GM18502 (cell line): ENCODE results near the gene TPCN2.

Experiments
- ATAC-seq: cut with Tn5 transposase; IDR thresholded peaks from one replicate; pipeline ENCODE4 v1.9.1; 2021; ENCODE audit warnings: mild to moderate bottlenecking; ENCODE audit not compliant: unreplicated experiment, poor library complexity

Gene TPCN2

DNA sequence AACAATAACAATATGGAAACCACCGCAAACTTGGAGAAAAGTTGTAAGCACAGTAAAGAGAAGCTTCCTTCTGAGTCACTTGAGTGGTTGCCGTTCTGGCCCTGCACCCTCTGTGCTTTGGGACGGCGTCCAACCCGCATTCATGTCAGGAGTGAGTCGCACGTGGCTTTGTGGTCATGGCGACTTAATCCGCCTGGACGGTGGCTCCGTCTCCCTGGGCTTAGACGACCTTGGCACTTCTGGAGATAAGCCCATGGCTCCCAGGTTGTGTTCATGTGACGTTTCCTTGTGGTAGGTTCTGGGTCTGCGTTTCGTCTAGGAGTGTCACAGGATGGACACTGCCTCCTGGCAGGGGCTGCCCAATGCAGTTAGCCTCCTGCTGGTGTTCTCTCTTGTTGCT is 40.5 kb downstream of the TPCN2 start:
- ATAC-seq = no peak

DNA sequence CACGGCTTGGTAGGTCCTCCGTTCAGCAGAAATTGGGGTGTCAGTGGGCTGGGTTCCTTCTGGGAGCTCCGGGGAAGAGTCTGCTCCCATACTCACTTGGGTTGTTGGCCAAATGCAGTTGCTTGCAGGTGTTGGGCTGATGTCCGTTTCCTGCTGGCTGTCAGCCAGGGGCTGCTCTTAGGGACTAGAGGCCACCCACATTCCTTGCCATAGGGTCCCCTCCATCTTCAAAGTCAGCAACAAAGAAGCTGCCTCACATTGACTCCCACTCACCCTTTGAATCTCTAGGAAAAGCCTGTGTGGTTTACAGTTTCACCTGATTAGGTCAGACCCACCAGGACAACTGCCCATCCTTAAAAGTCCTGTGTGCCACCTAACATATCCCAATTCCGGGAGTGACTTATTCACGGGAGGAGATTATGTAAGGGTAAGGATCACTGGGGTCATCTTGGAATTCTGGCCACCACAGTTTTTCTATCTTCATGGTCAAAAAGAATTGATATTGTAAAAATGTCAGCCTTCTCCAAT is 43.0 kb downstream of the TPCN2 start:
- no peak for ATAC-seq

DNA sequence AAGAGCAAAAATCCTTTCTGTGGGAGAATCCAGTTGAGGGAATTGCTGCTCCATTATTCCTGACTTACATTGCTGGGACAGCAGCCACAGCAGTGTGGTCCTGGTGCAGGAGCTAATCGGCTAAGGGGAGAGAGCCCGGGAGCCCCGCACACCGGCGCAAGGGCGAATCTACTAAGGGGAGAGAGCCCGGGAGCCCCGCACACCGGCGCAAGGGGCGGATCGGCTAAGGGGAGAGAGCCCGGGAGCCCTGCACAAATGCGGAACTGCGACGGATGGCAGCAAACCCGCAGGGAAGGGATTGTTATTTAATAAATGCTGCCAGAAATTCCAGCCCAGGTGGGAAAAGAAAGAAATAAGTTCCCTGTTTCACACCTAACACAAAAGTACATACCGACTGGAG is 43.5 kb downstream of the TPCN2 start:
- no peak for ATAC-seq

DNA sequence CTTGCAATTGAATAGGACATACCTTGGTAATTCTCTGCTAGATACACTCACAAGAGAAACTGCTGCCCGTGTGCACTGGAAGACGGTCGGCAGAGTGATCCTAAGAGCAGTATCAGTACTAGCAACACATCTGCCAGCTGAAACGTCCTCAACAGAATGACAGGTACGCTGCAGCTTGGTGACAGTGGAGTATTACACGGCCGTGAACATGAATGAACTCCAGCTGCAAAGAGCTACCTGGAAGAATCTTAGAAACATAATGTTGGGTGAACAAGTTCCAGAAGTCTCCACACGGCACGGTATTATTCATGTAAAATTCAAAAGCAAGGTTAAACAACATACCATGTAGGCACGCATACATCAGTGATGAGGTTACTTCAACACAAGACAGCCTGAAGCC is 44.4 kb downstream of the TPCN2 start:
- no peak for ATAC-seq

DNA sequence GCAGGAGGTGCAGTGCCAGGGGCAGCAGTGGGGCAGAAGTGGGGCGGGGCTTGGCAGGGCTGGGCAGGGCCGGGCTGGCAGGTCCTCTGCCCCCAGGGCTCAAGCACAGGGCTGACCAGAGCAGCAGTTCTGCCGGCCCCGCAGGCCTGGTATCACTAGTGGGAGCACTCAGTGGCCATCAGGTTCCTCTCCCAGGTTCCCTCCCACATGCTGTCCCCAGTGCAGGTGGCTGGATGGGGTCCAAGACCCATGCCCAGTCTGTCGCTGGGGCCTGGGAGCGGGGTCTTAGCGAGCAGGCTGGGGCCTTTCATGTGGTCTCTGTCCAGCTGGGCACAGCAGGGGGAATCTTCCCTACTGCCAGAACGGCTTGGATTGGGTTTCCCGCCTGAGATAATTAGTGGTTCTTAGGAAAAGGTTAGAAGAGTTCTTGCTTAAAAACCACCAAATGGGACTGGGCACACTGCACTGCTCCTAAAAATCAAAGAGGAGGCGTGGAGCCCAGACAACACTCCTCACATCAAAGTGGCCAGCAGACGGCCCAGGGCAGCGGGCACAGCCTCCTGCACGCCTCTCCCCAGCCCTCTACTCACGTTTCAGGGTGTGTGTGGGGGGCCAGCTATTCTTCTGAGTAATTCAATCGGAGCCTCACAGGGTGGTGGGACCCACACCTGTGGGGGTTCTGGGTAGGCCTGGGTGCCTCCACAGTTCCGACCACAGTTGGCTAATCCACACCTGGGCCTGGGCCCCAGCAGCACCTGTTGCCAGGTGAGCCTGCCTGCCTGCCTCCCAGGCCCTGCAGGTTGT is 45.6 kb downstream of the TPCN2 start:
- ATAC-seq = no peak

DNA sequence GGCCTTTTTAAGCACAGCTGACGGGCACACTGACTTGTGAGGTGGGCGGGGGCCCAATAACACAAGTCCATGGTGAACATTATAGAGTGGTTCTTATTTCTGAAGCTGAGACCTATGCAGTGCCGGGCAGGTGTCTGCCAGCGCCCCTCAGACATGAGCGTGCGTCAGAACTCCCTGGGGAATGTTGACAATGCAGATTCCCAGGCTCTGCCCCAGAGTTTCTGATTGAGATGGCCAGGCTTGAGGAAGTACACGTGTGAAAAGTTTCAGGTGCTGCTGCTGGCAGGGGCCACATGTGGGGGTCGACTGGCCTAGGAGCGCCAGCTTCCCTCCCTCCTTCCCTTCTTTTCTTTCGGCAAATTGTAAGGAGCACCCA is 46.2 kb downstream of the TPCN2 start:
- no peak for ATAC-seq

DNA sequence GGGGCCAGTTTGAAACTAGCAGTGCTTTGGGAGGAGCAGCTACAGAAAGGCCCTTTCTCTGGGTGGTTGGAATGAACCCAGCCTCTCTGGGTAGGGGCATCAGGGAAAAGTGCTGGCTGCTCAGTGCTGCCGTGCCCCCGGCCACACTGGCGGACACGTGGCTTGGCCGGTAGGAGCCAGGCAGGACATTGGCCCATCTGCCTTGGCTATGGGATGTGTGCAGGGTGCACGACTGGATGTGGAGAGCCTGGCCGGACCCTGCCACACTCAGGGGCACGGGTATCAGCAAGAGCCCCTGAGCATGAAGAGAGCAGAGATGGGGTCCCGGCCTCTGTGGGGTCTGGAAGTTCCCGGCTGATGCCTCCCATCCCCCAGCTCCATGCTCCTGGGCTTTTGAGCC is 46.6 kb downstream of the TPCN2 start:
- no peak for ATAC-seq

DNA sequence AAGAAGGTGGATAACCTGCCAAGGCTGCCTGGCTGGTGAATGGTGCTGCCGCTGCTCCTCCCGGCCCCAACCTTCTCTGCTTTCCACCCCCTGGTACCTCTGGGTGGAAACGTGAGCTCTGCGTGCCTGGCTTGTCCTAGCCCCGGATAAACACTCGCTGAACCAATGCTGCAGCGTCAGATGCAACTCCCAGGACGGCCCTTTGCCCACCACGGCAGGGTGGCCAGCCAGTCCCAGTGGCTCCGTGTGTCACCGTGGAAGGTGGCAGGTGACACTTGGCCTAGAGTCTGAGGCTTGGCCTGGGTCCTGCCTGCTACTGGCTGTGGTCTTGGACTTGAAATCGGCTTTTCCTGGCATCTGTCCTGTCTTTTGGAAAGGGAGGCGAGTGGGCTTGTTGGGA is 47.7 kb downstream of the TPCN2 start:
- ATAC-seq = no peak

DNA sequence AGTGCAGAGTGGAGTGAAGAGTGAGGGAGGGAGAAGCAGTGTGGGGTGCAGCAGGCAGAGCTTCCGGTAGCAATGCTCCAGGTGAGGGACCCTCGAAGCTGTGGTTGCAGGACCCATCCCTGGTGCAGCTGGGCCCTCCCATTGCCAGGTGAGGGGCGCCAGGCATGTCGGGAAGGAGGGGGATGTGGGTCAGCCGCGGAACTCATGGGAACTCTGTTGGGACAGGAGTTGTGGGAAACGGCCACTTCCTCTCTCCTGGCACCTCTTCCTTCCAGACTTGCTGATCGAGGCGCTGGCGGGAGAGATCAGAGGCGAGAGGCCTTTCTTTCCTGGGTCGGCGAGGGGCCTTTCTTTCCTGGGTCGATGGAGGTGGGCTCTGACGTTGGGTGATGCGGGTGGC is 48.5 kb downstream of the TPCN2 start:
- ATAC-seq = no peak

DNA sequence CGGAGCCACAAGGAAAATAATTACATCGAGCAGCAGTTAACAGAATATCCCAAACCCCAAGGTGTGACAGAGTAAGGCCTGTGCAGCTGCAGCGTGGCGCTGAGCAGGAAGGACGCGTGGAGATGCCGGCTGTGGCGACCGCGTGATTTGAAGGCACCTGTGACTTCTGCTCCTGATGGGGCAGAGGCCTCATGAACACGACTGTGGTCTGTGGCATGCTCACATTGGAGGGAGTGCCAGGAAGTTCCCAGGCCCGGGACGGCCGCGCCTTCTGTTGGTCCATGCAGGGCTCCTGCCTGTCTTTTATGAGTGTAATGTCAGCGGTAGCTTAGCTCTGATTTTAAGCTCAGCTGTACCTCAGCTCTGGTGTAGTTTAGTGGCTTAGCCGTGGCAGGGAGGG is 50.4 kb downstream of the TPCN2 start:
- no peak for ATAC-seq

DNA sequence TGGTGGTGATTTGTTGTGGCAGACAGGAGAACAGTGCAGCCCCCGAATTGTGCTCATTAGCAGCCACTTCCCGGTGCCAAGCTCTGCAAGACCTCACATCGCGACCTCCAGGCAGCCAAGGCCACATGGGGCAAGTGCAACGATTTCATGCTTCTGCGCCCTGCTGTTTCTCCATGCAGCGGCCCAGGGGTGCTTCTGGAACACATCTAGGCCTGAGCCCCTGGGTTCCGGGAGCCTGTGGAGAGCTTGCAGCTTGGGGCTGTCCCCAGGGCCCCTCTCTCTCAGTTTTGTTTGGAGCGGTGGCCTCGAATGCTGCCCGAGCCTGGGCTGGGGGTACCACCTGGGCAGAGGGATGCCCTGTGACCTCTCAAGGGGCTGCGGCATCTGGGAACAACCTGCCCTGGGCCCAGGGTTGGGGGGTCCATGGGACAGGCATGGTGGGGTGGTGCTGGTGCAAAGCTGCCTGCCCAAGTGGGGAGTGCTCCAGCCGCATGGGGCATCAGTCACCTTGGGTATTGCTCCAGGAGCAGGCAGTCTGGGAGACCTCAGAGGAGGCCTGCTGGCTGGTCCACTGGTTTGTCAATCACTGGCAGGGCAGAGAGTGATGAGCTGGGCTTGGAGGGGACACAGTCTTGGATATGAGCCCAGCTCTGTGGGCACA is 51.9 kb downstream of the TPCN2 start:
- no peak for ATAC-seq

DNA sequence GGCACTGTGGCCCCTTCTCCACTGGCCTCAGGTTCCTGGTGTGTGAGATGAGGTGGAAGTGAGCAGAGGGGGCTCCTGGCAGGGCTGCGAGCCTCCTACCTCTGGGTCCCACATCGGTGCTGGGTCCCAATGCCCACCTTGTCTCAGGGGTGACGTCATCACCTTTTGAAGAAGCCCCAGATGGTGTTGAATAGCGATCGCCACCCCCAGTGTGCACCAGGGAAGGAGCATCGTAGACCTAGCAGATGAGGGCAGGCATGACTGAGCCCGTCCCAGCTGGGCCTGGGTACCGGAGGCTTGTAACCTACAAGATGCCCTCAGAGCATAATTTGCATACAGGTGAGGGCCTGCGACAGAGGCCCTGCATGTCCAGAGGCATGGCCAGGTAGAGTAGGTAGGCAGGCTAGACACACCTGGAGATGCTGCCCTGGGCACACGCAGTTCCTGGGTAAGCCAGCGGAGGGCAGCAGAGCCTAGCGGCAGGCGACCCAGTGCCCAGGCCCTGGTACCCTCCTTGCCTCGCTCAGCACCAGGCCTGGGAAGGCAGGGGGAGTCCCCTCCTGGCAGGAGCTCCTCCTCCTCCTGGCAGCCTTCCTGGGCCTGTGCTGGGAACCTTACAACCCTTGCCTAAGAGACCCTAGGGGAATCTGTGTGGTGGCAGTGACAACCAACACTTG is 52.5 kb downstream of the TPCN2 start:
- ATAC-seq = no peak

DNA sequence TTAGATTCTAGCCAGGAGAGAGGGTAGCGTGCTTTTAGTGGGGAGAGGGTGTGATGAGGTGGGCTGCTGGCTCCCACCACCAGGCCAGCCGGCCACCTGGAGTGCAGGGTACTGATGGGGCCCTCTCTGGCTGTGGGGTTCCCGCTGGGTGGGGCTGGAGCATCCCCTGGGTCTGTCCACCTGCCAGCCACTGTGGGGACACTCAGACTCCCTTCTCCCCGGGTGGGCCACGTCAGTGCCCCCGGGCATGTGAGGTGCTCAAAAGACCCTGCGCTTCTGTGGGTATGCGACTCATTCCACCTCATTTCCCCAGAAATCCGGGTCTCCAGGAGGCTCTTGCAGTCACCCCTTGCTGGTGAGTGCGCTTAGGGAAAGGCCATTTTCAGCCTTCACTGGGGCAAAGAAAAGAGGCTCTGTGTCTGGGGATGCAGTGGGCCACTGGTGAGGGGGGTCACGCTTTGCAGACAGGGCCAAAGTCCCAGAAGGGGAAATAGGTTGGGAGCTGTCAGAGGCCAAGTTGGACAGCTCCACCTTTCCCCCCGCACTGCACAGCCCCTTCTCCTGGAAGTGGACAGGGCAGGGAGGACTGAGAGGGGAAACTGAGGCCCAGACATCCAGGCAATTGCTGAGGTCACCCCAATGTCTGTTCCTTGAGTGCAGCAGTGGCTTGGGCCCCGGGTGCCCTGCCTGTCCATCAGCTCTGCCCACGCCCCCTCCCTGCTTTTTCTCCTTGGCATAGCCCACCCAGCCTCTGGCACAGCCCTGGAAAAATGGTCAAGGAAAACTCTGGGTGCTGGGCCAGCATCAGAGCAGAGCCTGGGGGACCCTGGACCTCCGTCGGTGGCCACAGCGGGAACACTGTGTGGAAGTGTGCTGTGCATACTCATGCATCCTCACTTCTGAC is 53.3 kb downstream of the TPCN2 start:
- no peak for ATAC-seq

DNA sequence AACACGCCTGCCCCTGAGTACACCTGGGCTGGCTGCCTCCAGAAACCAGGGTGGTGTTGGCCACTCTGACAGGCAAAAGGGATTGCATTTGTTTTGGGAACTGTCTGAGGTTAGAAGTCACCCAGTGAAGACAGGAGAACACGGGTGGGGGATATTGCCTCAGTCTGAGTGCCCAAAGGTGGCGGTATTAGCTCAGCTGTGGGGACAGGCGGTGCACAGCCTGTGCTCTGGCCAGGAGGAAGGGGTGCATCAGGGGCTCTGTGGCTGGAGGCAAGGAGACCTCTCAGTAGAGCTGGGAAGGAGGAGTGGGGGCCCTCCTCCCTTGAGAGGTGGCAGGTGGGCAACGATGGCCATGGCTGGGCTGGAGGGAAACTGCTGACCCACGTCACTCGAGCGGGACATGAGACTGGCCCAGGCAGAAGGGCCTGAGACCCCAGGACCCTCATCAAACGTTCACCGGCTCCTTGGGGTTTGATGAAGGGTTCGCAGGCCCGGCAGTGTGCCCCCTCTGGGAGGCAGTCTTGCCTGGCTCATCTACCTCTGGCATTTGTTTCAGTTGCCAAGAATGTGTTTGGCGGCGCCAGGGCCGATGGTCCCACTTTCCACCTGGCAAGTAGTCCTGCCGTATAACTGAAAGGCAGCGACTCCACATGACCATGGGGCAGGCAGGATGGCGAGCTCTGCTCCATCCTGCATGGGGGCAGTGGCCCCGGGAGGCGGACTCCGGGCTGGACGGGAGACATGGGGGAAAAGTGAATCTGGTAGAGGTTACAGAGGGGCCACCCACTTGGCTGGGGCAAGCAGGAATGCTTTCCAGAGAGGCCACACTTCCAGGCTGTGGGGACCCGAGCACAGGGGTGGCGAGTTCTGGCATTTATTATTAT is 54.2 kb downstream of the TPCN2 start:
- no peak for ATAC-seq

DNA sequence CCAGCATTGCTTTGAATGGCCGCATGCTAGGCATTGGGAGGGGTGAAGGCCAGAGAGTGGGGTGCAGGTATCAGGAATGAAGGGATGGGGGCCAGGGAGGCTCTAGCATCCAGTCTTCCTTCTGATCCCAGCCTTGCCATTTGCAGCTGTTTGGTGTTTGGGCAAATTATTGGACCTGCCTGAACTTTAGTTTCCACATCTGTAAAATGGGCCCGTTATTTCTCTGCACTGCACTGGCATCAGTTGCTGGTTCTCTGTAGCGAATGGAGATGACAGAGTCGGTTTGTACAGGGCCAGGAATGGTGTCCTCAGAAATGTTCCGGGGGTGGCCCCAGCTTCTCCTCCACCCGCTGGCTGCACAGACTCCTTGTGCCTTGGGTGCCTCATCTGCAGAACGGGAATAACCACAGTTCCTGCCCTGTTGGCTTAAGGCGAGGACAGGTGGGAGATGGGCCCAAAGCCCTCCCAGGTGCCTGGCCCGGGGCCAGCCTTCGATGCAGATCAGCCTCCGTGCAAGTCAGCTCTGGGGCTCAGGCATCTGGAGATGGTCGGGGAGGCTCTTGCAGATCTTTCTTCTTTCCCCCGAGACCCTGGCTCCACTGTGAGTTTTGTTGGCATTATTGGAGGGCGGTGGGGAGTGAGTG is 55.6 kb downstream of the TPCN2 start:
- no peak for ATAC-seq

DNA sequence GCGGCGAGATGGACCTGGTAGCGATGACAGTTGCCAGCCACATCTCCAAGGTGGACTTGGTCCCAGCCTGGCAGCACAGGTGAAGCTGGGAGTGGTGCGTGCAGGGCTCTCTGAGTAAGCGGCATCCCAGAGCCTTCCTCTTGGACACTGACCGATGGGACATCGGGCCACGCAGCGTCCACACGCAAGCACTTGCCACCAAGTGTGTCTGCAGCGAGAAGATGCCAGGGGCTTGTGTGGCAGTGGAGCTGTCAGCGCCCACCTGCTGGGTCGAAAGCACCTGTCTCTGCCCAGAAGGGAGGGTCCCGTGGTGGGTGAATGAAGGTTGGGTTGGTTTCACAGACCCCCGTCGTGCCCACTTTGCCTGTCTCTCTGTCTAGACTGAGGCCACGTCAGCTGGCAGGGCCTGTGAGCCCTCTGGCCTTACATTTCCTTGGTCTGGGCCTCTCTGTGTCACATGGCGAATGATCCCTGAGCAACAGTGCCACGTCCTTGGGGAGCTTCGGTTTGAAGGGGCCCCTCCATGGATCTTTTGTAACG is 56.2 kb downstream of the TPCN2 start:
- ATAC-seq = no peak

DNA sequence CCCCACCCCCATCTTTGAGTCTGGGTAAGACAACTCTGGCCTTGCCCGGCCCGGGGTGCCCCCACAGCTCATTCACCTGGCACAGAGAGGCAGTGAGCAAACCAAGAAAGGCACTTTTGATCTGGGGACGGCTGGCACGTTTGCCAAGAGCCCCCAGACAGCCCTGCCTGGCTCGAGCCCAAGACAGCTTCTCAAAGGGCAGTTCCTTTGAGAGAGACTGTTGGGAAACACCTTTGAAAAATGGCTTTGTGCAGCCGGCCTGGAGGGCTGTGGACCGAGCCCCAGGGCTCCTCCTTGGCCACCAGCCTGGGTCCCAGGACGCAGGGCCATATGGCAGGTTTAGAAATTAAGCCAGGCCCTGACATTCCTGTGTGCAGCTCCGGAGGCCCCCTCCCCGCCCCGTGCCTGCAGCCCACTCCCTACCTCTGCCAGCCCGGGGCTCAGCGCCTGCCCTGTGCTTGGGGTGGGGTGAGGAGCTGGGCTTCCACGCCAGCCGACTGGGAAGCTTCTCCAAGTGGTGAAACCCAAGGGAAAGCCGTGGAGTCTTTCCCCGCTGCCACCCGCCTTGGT is 56.8 kb downstream of the TPCN2 start:
- ATAC-seq = no peak
